Measurements from ENCODE around the gene MYO5C. TPM values are rescaled to one million over a fixed set of nuclear protein-coding genes. Genes with fewer than 3 reads are reported as not detected.

The MYO5C gene
- total and polyA plus RNA-seq, 2 donors (not counting 3 experiments of a cell fraction or from before 2014, with no cell fraction given) = 7.5 to 19.4 TPM

DNA sequence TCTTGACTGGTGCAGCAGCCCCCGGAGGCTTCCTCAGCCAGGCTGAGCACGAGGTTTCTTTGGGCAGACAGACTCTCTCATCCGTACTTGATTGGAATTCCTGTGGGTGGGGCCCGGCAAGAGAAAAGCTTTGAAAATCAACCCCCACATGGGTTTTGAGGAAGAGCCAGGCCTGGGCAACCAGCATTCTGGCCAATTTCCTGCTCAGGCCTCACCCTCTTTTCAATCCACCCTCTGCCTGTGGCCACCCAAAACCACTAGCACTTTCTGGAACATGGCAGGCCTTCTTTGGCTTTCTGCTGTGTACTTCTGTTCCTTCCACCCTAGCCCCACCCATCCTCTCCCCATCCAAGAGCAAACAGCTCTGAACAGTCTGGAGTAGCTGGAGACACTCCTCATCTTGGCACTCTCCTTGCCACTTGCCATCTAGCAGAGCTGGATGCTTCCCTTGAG, 5.9 kb downstream of the MYO5C start:
- CTCF ChIA-PET = interaction anchor here (0.6 to 1.5 kb wide), 3 partner anchors 8 to 28 kb away, joined by 3 to 4 read pairs (median 3); no protein-coding TSS in a partner anchor
- FAIRE-seq (no peak), DNase-seq (ENCODE audit: low read depth, low spot score) (no peak)
- no peaks in the 10 kb centered on the region for H3K9me3 ChIP-seq (replicated peaks; ENCODE audit: control insufficient read depth, insufficient read depth, low read length)
- dilution Hi-C loops (cut with MboI; ENCODE audit: extremely low pct_ligation_motif_present, low sequenced_read_pairs) (no loop called here), intact Hi-C loops (cut with micrococcal nuclease) (no loop called here)
- no TSS peak for BruUV-seq (replicated peaks)
- H2AFZ ChIP-seq (ENCODE audit: low read depth, low read length) = no peak overlapping the region
- H3K36me3 ChIP-seq (ENCODE audit: control insufficient read depth in 2 of 2, extremely low read depth in 1 of 2, insufficient read depth in 2 of 2, low read length in 2 of 2) = no peaks in the 10 kb centered on the region
- no peak overlapping the region for H3K4me3 ChIP-seq (replicated peaks in 1 of 3; ENCODE audit: insufficient read depth in 1 of 3, low read depth in 1 of 3, low read length in 3 of 3)
- H4K20me1 ChIP-seq (replicated peaks; ENCODE audit: control insufficient read depth, extremely low read depth, insufficient read depth, low read length) = no peaks in the 10 kb centered on the region
- H3K4me1 ChIP-seq (ENCODE audit: control insufficient read depth, extremely low read depth, insufficient read depth, low read length) = no peaks in the 10 kb centered on the region
- H3K27ac ChIP-seq (ENCODE audit: insufficient read depth, low read depth, low read length) = no peak overlapping the region
- H3K27me3 ChIP-seq (ENCODE audit: control insufficient read depth in 2 of 2, insufficient read depth in 2 of 2, low read length in 2 of 2) = no peaks in the 10 kb centered on the region
- TF ChIP-seq EZH2 (IDR thresholded peaks at IDR 0.05; ENCODE audit: borderline replicate concordance, low read depth, low read length, severe bottlenecking) = no peak
- TF ChIP-seq GATA2 (IDR thresholded peaks at IDR 0.05; ENCODE audit: insufficient read depth, insufficient read length, low read depth, low read length) = no peak
- TF ChIP-seq POLR2AphosphoS5 (IDR thresholded peaks at IDR 0.05; ENCODE audit: insufficient read depth, low read depth, low read length) = no peak
- no peak for TF ChIP-seq JUN (IDR thresholded peaks at IDR 0.05; ENCODE audit: borderline replicate concordance, insufficient read depth, insufficient read length, low read depth)
- no peak for TF ChIP-seq MYC (IDR thresholded peaks at IDR 0.05; ENCODE audit: low read depth, low read length)
- TF ChIP-seq, protein P1, sequence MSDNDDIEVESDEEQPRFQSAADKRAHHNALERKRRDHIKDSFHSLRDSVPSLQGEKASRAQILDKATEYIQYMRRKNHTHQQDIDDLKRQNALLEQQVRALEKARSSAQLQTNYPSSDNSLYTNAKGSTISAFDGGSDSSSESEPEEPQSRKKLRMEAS (IDR thresholded peaks at IDR 0.05; ENCODE audit: insufficient read depth, insufficient read length) = no peak
- no peak for TF ChIP-seq POLR2A (IDR thresholded peaks at IDR 0.05; ENCODE audit: low read depth, low read length)
- TF ChIP-seq, protein P2, sequence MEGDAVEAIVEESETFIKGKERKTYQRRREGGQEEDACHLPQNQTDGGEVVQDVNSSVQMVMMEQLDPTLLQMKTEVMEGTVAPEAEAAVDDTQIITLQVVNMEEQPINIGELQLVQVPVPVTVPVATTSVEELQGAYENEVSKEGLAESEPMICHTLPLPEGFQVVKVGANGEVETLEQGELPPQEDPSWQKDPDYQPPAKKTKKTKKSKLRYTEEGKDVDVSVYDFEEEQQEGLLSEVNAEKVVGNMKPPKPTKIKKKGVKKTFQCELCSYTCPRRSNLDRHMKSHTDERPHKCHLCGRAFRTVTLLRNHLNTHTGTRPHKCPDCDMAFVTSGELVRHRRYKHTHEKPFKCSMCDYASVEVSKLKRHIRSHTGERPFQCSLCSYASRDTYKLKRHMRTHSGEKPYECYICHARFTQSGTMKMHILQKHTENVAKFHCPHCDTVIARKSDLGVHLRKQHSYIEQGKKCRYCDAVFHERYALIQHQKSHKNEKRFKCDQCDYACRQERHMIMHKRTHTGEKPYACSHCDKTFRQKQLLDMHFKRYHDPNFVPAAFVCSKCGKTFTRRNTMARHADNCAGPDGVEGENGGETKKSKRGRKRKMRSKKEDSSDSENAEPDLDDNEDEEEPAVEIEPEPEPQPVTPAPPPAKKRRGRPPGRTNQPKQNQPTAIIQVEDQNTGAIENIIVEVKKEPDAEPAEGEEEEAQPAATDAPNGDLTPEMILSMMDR (IDR thresholded peaks at IDR 0.05; ENCODE audit: extremely low read depth in 1 of 2, insufficient read depth in 1 of 2, low read depth in 1 of 2, low read length in 2 of 2) = no peak
- no peak for TF ChIP-seq FOS (IDR thresholded peaks at IDR 0.05; ENCODE audit: borderline replicate concordance, insufficient read depth, low read length)
- POLR2A ChIA-PET = no interaction called here
- no peaks in the 10 kb centered on the region for H3K9me1 ChIP-seq (replicated peaks; ENCODE audit: control insufficient read depth, extremely low read depth, insufficient read depth, low read length)
- H3K9ac ChIP-seq (replicated peaks; ENCODE audit: extremely low read depth, insufficient read depth, low read length) = no peak overlapping the region
- H3K4me2 ChIP-seq (ENCODE audit: insufficient read depth, low read length) = no peak overlapping the region
- H3K79me2 ChIP-seq (ENCODE audit: control insufficient read depth, insufficient read depth, low read length) = no peaks in the 10 kb centered on the region
